Osteocyte (in vitro differentiated cells): ENCODE measurements around the gene CYTH4. TPM values are rescaled to one million over a fixed set of nuclear protein-coding genes. Genes with fewer than 3 reads are reported as not detected.

Experiments
- DNase-seq: peaks from one replicate; pipeline ENCODE4 v3.0.0; 2021; ENCODE audit warnings: mixed read lengths; ENCODE audit not compliant: unreplicated experiment; ENCODE audit errors: extremely low spot score
- H3K27ac Mint-ChIP-seq: one replicate; pipeline ENCODE4 v1.8.0; 2021; ENCODE audit warnings: mild to moderate bottlenecking, mixed read lengths; ENCODE audit not compliant: unreplicated experiment
- H3K27me3 Mint-ChIP-seq: one replicate; pipeline ENCODE4 v1.8.0; 2021; ENCODE audit warnings: mixed read lengths; ENCODE audit not compliant: unreplicated experiment
- H3K36me3 Mint-ChIP-seq: one replicate; pipeline ENCODE4 v1.8.0; 2021; ENCODE audit warnings: mixed read lengths; ENCODE audit not compliant: unreplicated experiment
- H3K4me1 Mint-ChIP-seq: one replicate; pipeline ENCODE4 v1.8.0; 2021; ENCODE audit warnings: mixed read lengths; ENCODE audit not compliant: unreplicated experiment
- H3K4me3 Mint-ChIP-seq: one replicate; pipeline ENCODE4 v1.8.0; 2021; ENCODE audit warnings: mild to moderate bottlenecking, moderate library complexity, mixed read lengths; ENCODE audit not compliant: unreplicated experiment
- H3K9me3 Mint-ChIP-seq: one replicate; pipeline ENCODE4 v1.8.0; 2021; ENCODE audit warnings: mixed read lengths; ENCODE audit not compliant: unreplicated experiment
- total RNA-seq: library from RNA; stranded (reverse); gene quantifications from 2 replicates; pipeline ENCODE4 v1.2.1, GENCODE V29; 2021
- TF ChIP-seq, protein P1 (sequence below): fragments of 200-600 bp; sonication (generic); IDR thresholded peaks from 2 replicates; pipeline ENCODE4 v1.5.0; 2021; ENCODE audit warnings: antibody characterized with exemption, mild to moderate bottlenecking, moderate library complexity

CYTH4 gene
- total RNA-seq, 1 donor from 2014 or later = not detected

DNA sequence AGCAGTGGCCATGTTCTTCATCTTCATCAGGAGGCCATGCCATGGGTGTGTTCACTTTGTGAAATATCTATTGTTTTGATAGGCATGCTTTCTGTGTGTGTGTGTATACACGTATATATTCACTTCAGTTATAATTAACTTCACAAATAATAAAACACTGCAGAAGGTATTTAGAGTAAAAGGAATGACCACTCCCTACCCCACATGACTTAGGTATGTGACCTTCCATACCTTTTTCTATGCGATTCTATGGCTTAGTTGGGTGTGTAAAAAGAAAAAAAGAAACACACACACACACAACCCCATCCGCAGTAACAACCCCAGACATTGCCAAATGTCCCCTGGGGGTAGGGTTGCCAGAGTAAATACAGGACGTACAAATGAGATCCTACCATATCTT is 72.0 kb downstream of the CYTH4 start:
- DNase-seq = no peak
- no peaks in the 10 kb centered on the region for H3K36me3 Mint-ChIP-seq

DNA sequence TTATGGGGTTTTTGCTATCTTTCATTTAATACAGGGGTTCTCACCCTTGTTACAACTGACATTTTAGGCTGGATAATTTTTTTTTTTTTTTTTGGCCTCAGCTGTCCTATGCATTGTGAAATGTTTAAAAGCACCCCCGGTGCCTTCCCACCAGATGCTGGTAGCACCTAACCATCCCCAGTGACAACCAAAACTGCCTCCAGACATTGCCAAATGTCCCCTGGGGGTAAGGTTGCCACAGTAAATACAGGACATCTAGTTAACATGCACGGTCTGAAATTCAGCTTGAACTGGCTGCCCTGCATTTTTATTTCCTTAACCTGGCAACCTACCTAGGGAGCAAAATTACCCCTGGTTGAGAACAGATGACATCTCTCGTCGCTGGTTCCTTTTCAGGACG is 72.4 kb downstream of the CYTH4 start:
- TF ChIP-seq, protein P1, sequence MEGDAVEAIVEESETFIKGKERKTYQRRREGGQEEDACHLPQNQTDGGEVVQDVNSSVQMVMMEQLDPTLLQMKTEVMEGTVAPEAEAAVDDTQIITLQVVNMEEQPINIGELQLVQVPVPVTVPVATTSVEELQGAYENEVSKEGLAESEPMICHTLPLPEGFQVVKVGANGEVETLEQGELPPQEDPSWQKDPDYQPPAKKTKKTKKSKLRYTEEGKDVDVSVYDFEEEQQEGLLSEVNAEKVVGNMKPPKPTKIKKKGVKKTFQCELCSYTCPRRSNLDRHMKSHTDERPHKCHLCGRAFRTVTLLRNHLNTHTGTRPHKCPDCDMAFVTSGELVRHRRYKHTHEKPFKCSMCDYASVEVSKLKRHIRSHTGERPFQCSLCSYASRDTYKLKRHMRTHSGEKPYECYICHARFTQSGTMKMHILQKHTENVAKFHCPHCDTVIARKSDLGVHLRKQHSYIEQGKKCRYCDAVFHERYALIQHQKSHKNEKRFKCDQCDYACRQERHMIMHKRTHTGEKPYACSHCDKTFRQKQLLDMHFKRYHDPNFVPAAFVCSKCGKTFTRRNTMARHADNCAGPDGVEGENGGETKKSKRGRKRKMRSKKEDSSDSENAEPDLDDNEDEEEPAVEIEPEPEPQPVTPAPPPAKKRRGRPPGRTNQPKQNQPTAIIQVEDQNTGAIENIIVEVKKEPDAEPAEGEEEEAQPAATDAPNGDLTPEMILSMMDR = no peak
- H3K27ac Mint-ChIP-seq = no peak overlapping the region
- no peaks in the 10 kb centered on the region for H3K4me1 Mint-ChIP-seq
- peaks cover 45% of the 10 kb centered on the region for H3K27me3 Mint-ChIP-seq
- DNase-seq = no peak
- H3K9me3 Mint-ChIP-seq = no peaks in the 10 kb centered on the region
- no peaks in the 10 kb centered on the region for H3K36me3 Mint-ChIP-seq
- H3K4me3 Mint-ChIP-seq = no peak overlapping the region

More for the DNA sequence above, 72.0 kb downstream of the CYTH4 start:
- Mint-ChIP-seq H3K9me3 (no peaks in the 10 kb centered on the region), H3K27me3 (peaks cover 45% of the 10 kb centered on the region), H3K4me3 (no peak overlapping the region), H3K27ac (no peak overlapping the region), H3K4me1 (no peaks in the 10 kb centered on the region)
- TF ChIP-seq, protein P1 = no peak

DNA sequence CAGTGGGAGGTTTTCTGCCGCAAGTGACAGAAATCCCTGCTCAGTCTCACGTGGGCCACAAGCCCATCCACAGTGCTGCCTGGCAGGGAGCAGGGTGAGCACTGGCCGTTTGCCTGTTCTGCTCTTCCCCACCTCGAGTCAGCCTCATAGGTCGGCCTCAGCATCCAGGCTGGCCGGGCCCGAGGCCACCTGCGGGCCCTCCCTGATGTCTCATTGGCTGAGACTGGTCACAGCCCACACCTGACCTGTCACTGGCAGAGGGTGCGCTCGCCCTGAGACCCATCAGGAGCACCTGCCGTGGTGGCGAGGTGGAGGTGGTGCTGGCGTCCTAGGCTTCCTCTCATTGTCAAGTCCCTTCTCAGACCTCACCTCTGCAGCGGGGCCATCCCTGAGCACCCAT is 72.9 kb downstream of the CYTH4 start:
- Mint-ChIP-seq H3K27me3 (peaks cover 45% of the 10 kb centered on the region), H3K36me3 (no peaks in the 10 kb centered on the region), H3K9me3 (no peaks in the 10 kb centered on the region), H3K4me3 (no peak overlapping the region), H3K4me1 (no peaks in the 10 kb centered on the region), H3K27ac (no peak overlapping the region)
- TF ChIP-seq, protein P1 = no peak
- DNase-seq = no peak

DNA sequence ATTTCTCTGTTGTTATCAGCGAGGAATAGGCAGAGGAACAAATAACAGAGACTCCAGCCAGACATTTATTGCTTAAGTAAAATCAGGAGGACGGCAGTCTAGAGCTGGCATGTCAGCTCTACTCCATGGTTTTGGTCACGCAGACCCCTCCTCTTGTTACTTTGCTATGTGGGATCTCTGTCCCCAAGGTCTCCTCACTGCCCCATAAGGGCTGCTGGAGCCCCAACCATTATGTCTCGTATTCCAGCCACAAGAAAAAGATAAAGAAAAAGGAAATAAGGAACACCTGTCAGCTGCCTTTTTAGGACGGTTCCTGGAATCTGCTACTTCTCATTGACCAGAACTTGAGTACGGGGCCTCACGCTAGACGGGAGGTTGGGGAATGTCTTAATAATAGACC is 74.6 kb downstream of the CYTH4 start:
- no peak overlapping the region for H3K27ac Mint-ChIP-seq
- no peak for DNase-seq
- H3K27me3 Mint-ChIP-seq = peaks cover 45% of the 10 kb centered on the region
- H3K36me3 Mint-ChIP-seq = no peaks in the 10 kb centered on the region
- H3K4me3 Mint-ChIP-seq = no peak overlapping the region
- H3K9me3 Mint-ChIP-seq = no peaks in the 10 kb centered on the region
- TF ChIP-seq, protein P1 = no peak
- no peaks in the 10 kb centered on the region for H3K4me1 Mint-ChIP-seq

DNA sequence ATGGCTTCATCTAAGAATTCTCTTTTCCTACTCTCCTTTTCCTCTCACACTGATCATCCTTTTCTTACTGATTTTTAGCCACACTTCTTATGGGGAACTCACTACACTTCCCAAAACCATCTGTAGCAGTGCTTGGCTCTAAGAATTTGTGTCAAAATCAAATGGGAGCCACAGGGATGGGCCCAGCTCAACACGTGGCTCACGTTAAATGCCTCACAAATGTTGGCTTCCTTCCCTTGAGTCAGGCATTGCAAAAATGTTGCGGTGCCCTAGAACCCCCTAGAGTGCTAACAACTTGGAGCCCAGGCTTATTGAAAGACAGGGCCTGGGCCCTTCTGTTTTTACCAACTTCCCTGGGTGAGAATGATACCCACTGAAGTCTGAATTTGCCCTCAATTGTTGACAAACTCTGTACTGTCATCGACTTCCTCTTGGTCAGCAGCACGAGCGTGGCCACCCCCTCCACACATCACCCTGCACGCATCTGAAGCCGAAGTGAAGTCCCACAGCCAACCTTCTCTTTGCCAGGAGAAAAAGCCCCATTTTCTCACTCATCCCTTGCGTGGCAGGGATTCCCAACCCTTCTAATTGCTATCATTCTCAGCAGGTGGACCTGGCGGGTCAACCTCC is 75.3 kb downstream of the CYTH4 start:
- Mint-ChIP-seq H3K36me3 (no peaks in the 10 kb centered on the region), H3K27me3 (peaks cover 42% of the 10 kb centered on the region), H3K27ac (no peak overlapping the region), H3K4me3 (no peak overlapping the region), H3K9me3 (no peaks in the 10 kb centered on the region), H3K4me1 (no peaks in the 10 kb centered on the region)
- DNase-seq = no peak
- TF ChIP-seq, protein P1 = no peak
